PFSK-1 (cell line): ENCODE data around the gene MYO10.

Experiments used
- POLR2AphosphoS5 ChIP-seq: IDR thresholded peaks from 2 replicates; pipeline ENCODE4 v1.6.1; 2012; ENCODE audit warnings: low read depth, mild to moderate bottlenecking, control low read depth, low read length, moderate library complexity
- SIN3A ChIP-seq: IDR thresholded peaks from 2 replicates; pipeline ENCODE4 v1.6.1; 2012; ENCODE audit warnings: mild to moderate bottlenecking, low read length, moderate library complexity, borderline replicate concordance; ENCODE audit not compliant: insufficient read depth
- TAF1 ChIP-seq: IDR thresholded peaks from 2 replicates; pipeline ENCODE4 v1.6.1; 2012; ENCODE audit warnings: low read length, control low read depth, borderline replicate concordance; ENCODE audit not compliant: insufficient read depth

- TF ChIP-seq SIN3A = no peak
- TF ChIP-seq POLR2AphosphoS5 = no peak
- no peak for TF ChIP-seq TAF1
These were observed 222.6 kb downstream of the MYO10 start for GRCh38 chr5:16713386-16713928.
